BLaER1 treated with 17β-estradiol and CSF1 and Interleukin-3, amounts not matched to agents 10 nM and 100 nM (cell line): ENCODE measurements around the gene TESK2.

ENCODE experiments used
- H3K27ac ChIP-seq, 11 experiments: shearing (Covaris generic); formaldehyde crosslinking; 2 replicates each; pipeline ENCODE4 v1.8.1; 2022
- H3K27me3 ChIP-seq, 11 experiments: shearing (Covaris generic); formaldehyde crosslinking; 2 replicates each; pipeline ENCODE4 v1.8.1; 2022
- H3K36me3 ChIP-seq, 11 experiments: shearing (Covaris generic); formaldehyde crosslinking; 2 replicates each; pipeline ENCODE4 v1.8.1; 2022
- H3K4me1 ChIP-seq, 10 experiments: shearing (Covaris generic); formaldehyde crosslinking; 2 replicates each; pipeline ENCODE4 v1.8.1; 2022
- H3K4me2 ChIP-seq, 11 experiments: shearing (Covaris generic); formaldehyde crosslinking; 2 replicates each; pipeline ENCODE4 v1.8.1; 2022
- H3K4me3 ChIP-seq, 10 experiments: shearing (Covaris generic); formaldehyde crosslinking; 2 replicates each; pipeline ENCODE4 v1.8.1; 2022
- H3K9ac ChIP-seq, 11 experiments: shearing (Covaris generic); formaldehyde crosslinking; 2 replicates each; pipeline ENCODE4 v1.8.1; 2022
- H3K9me3 ChIP-seq, 11 experiments: shearing (Covaris generic); formaldehyde crosslinking; replicated peaks in 1 of 11; 2 replicates each; pipeline ENCODE4 v1.8.1; 2022
- H4K20me1 ChIP-seq, 11 experiments: shearing (Covaris generic); formaldehyde crosslinking; 2 replicates each; pipeline ENCODE4 v1.8.1; 2022
- Cebpa-rat ChIP-seq, 11 experiments: shearing (Covaris generic); IDR thresholded peaks; 2 replicates each; pipeline ENCODE4 v1.8.1; 2022

Gene TESK2

DNA sequence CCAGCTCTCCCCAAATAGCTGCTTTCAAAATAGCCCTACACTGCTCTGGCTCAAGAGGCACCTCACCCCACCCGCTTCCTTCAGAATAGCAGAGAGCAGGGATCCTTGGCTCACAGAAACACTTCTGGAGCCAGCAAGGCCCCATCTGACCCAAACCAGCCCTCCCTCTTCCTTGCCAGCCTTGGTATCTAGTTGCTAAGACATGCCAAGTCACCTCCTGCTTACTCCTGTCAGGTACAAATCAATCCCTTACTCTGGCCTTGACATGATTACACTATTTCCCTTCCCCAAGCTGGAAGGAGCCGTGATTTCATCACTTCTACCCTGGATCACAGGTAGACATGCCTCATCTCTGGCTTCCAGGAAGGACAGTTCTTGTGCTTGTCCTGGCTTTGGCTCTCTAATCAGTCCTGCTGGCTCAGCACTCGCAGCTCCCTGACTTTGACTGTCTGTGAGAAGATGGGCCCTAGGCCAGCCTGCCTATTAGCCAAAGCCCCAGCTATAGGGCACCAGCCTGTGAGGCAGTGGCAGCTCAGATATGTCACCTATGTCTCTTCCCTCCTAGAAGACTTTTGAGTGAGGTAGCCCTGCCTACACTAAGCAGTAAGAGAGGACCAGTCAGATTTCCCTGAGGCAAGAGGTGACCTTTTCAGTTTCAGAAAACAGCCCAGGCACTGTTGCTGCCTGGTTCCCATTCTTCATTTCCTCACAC is 141.8 kb downstream of the TESK2 start:
- no peak for TF ChIP-seq Cebpa-rat (IDR thresholded peaks at IDR 0.05)
- Histone ChIP-seq H3K36me3 (peaks cover 20 to 50% (median 28%) of the 10 kb centered on the region in 11 experiments), H3K9ac (no peak overlapping the region), H3K27ac (no peak overlapping the region), H3K4me2 (no peak overlapping the region), H4K20me1 (peaks cover 0 to 22% (median 7%) of the 10 kb centered on the region in 11 experiments; a peak in 5 of 22 replicates), H3K4me1 (peaks cover 0 to 7% (median 0%) of the 10 kb centered on the region in 10 experiments; a peak in 4 of 20 replicates), H3K4me3 (no peak overlapping the region), H3K9me3 (no peaks in the 10 kb centered on the region), H3K27me3 (no peaks in the 10 kb centered on the region)

- Histone ChIP-seq H3K4me1 (peaks cover 0 to 1% (median 0%) of the 10 kb centered on the region in 10 experiments; a peak in 5 of 20 replicates), H4K20me1 (peaks cover 0 to 27% (median 7%) of the 10 kb centered on the region in 11 experiments; a peak in 6 of 22 replicates), H3K4me2 (no peak overlapping the region), H3K4me3 (no peak overlapping the region), H3K36me3 (peaks cover 26 to 54% (median 33%) of the 10 kb centered on the region in 11 experiments), H3K27me3 (no peaks in the 10 kb centered on the region), H3K9ac (no peak overlapping the region), H3K9me3 (no peaks in the 10 kb centered on the region), H3K27ac (no peak overlapping the region)
- TF ChIP-seq Cebpa-rat (IDR thresholded peaks at IDR 0.05) = no peak
These were observed 142.4 kb downstream of the TESK2 start for GRCh38 chr1:45348609-45348965.

GRCh38 chr1:45348020-45348419 is 142.9 kb downstream of the TESK2 start:
- H3K4me3 ChIP-seq = no peak overlapping the region
- peaks cover 0 to 29% (median 7%) of the 10 kb centered on the region in 11 experiments; a peak in 7 of 22 replicates for H4K20me1 ChIP-seq
- no peak overlapping the region for H3K9ac ChIP-seq
- H3K36me3 ChIP-seq = peaks cover 31 to 59% (median 39%) of the 10 kb centered on the region in 11 experiments
- TF ChIP-seq Cebpa-rat (IDR thresholded peaks at IDR 0.05) = no peak
- no peaks in the 10 kb centered on the region for H3K9me3 ChIP-seq
- H3K27me3 ChIP-seq = no peaks in the 10 kb centered on the region
- no peak overlapping the region for H3K27ac ChIP-seq
- H3K4me1 ChIP-seq = peaks cover under 1 to 7% (median 2%) of the 10 kb centered on the region in 10 experiments; a peak in 17 of 20 replicates
- H3K4me2 ChIP-seq = no peak overlapping the region

DNA sequence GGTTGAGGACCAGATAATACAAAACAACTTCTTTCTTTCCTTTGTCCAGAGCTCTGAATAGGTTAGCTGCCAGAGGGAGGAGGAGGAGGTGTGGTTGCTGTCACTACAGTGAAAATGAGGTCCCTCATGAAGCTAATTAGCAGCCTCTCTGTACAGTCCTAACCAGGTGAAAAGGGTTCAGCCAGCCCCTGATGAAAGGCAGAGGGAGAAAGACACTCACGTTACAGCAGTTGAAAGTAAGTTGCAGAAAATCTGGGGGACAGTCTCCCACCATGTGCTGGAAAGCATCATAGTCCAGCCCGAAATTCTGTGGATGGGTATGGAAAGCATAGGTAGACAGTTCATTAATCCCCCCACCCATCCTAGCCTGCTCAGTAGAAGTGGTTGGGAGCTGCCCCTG is 144.5 kb downstream of the TESK2 start:
- H3K4me1 ChIP-seq = peaks cover 16 to 22% (median 18%) of the 10 kb centered on the region in 10 experiments
- no peak overlapping the region for H3K4me2 ChIP-seq
- TF ChIP-seq Cebpa-rat (IDR thresholded peaks at IDR 0.05) = no peak
- no peak overlapping the region for H3K4me3 ChIP-seq
- no peak overlapping the region for H3K9ac ChIP-seq
- no peaks in the 10 kb centered on the region for H3K27me3 ChIP-seq
- H4K20me1 ChIP-seq = peaks cover 0 to 38% (median 10%) of the 10 kb centered on the region in 11 experiments; a peak in 9 of 22 replicates
- no peak overlapping the region for H3K27ac ChIP-seq
- no peaks in the 10 kb centered on the region for H3K9me3 ChIP-seq
- H3K36me3 ChIP-seq = peaks cover 47 to 60% (median 54%) of the 10 kb centered on the region in 11 experiments

DNA sequence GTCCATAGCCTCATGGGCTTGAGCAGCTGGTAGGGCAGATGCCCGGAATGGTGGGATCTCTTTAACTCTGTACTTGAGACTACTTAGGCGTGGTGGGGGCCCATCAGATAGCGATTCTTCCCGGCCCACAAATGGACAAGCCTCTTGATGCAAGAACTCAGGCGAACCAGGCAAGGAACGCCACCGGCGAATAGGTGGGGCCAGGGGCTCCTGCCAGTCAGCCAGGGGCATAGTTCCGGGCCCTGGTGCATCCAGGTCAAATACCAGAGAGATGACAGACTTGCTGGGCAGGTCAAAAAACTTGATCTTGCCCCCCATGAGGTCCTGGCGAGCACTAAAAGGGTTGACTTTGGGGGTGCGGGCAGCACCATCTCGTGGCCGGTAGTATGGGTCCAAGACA is 145.9 kb downstream of the TESK2 start:
- Histone ChIP-seq H3K9me3 (no peaks in the 10 kb centered on the region), H3K9ac (no peak overlapping the region), H3K4me2 (no peak overlapping the region), H3K4me1 (peaks cover 25 to 30% (median 27%) of the 10 kb centered on the region in 10 experiments), H3K4me3 (no peak overlapping the region), H3K27me3 (no peaks in the 10 kb centered on the region), H3K36me3 (peaks cover 48 to 62% (median 58%) of the 10 kb centered on the region in 11 experiments), H4K20me1 (peaks cover 0 to 49% (median 10%) of the 10 kb centered on the region in 11 experiments; a peak in 9 of 22 replicates), H3K27ac (no peak overlapping the region)
- no peak for TF ChIP-seq Cebpa-rat (IDR thresholded peaks at IDR 0.05)

- H3K9ac ChIP-seq = no peak overlapping the region
- H3K36me3 ChIP-seq = peaks cover 48 to 62% (median 58%) of the 10 kb centered on the region in 11 experiments
- H3K4me3 ChIP-seq = no peak overlapping the region
- no peaks in the 10 kb centered on the region for H3K27me3 ChIP-seq
- peaks cover 25 to 30% (median 27%) of the 10 kb centered on the region in 10 experiments for H3K4me1 ChIP-seq
- TF ChIP-seq Cebpa-rat (IDR thresholded peaks at IDR 0.05) = no peak
- H3K27ac ChIP-seq = no peak overlapping the region
- H3K4me2 ChIP-seq = no peak overlapping the region
- H4K20me1 ChIP-seq = peaks cover 0 to 49% (median 10%) of the 10 kb centered on the region in 11 experiments; a peak in 9 of 22 replicates
- no peaks in the 10 kb centered on the region for H3K9me3 ChIP-seq
These were observed 146.5 kb downstream of the TESK2 start for GRCh38 chr1:45344499-45344898.

GRCh38 chr1:45340816-45341466 is 150.0 kb downstream of the TESK2 start:
- Histone ChIP-seq H3K4me2 (peak overlapping the region; percentile 83 to 98 (median 96)), H3K9me3 (no peaks in the 10 kb centered on the region; a peak in 1 of 22 replicates), H3K9ac (peak overlapping the region; percentile 87 to 96 (median 92)), H3K27me3 (no peaks in the 10 kb centered on the region), H3K4me1 (peaks cover 38 to 47% (median 44%) of the 10 kb centered on the region in 10 experiments), H4K20me1 (peaks cover 0 to 49% (median 8%) of the 10 kb centered on the region in 11 experiments; a peak in 8 of 22 replicates), H3K4me3 (peak overlapping the region; percentile 69 to 82 (median 74)), H3K36me3 (peaks cover 43 to 61% (median 50%) of the 10 kb centered on the region in 11 experiments), H3K27ac (peak overlapping the region; percentile 92 to 96 (median 95); a peak in 21 of 22 replicates)
- TF ChIP-seq Cebpa-rat (IDR thresholded peaks at IDR 0.05) = no peak

DNA sequence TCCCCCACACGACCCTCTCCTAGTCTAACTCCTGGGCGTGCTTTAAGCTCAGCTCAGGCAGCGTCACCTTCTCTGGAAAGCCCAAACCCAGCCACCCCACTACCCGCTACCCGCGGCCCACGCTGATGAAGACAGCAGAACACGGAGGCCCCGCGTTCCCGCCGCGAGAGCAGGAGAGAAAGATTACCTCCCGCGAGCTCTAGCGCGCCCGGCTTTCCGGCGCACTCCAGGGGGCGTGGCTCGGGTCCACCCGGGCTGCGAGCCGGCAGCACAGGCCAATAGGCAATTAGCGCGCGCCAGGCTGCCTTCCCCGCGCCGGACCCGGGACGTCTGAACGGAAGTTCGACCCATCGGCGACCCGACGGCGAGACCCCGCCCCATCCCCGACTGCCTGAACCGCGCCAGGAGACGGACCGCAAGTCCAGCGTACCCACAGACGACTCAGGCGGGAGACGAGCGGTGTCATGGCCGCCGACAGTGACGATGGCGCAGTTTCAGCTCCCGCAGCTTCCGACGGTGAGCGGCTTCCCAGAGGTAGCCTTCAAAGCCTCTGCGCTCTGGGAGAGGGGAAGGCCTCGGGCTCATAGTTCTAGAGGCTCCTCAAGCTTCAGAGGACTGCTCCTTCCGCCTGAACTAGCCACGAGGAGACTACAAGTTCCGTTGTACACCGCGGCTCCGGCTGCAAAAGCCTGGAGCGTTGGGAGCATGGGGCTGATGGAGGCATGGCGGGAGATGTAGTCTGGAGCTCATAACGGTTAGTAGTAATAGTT is 151.0 kb downstream of the TESK2 start, which contains the start of the genes MUTYH and TOE1:
Gene MUTYH, minus strand, starts transcription at position 652 of the 770 bp plus-strand sequence. CDS start 5,935 bp downstream, outside the sequence.
Gene TOE1, plus strand, starts transcription at position 382 of the 770 bp plus-strand sequence. Its CDS starts 83 bp downstream, at position 465.
- Histone ChIP-seq H3K4me2 (peak within 1 kb of the TSS; percentile 83 to 98 (median 96)), H3K9me3 (no peaks in the 10 kb centered on the region; a peak in 1 of 22 replicates), H3K36me3 (peaks cover 33 to 52% (median 40%) of the 10 kb centered on the region in 11 experiments), H3K27me3 (no peaks in the 10 kb centered on the region), H3K4me3 (peak within 1 kb of the TSS; percentile 69 to 82 (median 74)), H3K9ac (peak within 1 kb of the TSS; percentile 87 to 96 (median 92)), H4K20me1 (peaks cover 0 to 46% (median 6%) of the 10 kb centered on the region in 11 experiments; a peak in 7 of 22 replicates), H3K4me1 (peaks cover 38 to 51% (median 45%) of the 10 kb centered on the region in 10 experiments), H3K27ac (peak within 1 kb of the TSS; percentile 92 to 96 (median 95))
- no peak for TF ChIP-seq Cebpa-rat (IDR thresholded peaks at IDR 0.05)
